A673 (cell line): Measurements from ENCODE around the gene SRD5A1. TPM values are rescaled to one million over a fixed set of nuclear protein-coding genes. Genes with fewer than 3 reads are reported as not detected.

Source experiments
- BruUV-seq: library from RNA; stranded (reverse); fragments of 400-500 nt; replicated peaks from 2 replicates; lab custom pipeline; 2021; lab: Mats Ljungman, UMichigan
- CTCF ChIA-PET: fragments of 300-600 bp; sonication (Branson Sonifier 250); formaldehyde crosslinking; loops from one replicate; lab custom pipeline; 2022; ENCODE audit warnings: antibody characterized with exemption; lab: Charles Lee
- POLR2A ChIA-PET: fragments of 300-600 bp; sonication (Branson Sonifier 250); formaldehyde crosslinking; loops from one replicate; lab custom pipeline; 2022; ENCODE audit warnings: antibody characterized with exemption; ENCODE audit not compliant: low non-redundant PET; lab: Charles Lee
- DNase-seq: peaks from one replicate; pipeline ENCODE4 v3.0.0-alpha.2; 2015; ENCODE audit warnings: low spot score
- H3K27ac ChIP-seq: fragments of 200-600 bp; sonication (generic); 2 replicates; pipeline ENCODE4 v1.5.1; 2016; ENCODE audit warnings: mixed run types, low read depth, mild to moderate bottlenecking, mixed read lengths, antibody characterized with exemption, low read length; ENCODE audit not compliant: poor library complexity, severe bottlenecking
- H3K27me3 ChIP-seq: fragments of 200-600 bp; sonication (generic); replicated peaks from 2 replicates; pipeline ENCODE4 v1.6.1; 2017; ENCODE audit warnings: mixed run types, low read depth, mild to moderate bottlenecking, mixed read lengths, antibody characterized with exemption, low read length; ENCODE audit not compliant: insufficient read depth, poor library complexity
- H3K36me3 ChIP-seq: fragments of 200-600 bp; sonication (generic); 2 replicates; pipeline ENCODE4 v1.6.1; 2016; ENCODE audit warnings: mixed run types, mild to moderate bottlenecking, mixed read lengths, antibody characterized with exemption, low read length; ENCODE audit not compliant: insufficient read depth, poor library complexity, severe bottlenecking
- H3K4me1 ChIP-seq: fragments of 200-600 bp; sonication (generic); 2 replicates; pipeline ENCODE4 v1.6.1; 2017; ENCODE audit warnings: mixed run types, mild to moderate bottlenecking, mixed read lengths, antibody characterized with exemption, low read length; ENCODE audit not compliant: insufficient read depth, poor library complexity, severe bottlenecking
- H3K4me3 ChIP-seq: fragments of 200-600 bp; sonication (generic); 2 replicates; pipeline ENCODE4 v1.5.1; 2016; ENCODE audit warnings: low read depth, mixed run types, mild to moderate bottlenecking, mixed read lengths, low read length; ENCODE audit not compliant: poor library complexity, severe bottlenecking
- H3K9me3 ChIP-seq: fragments of 200-600 bp; sonication (generic); 2 replicates; pipeline ENCODE4 v1.6.1; 2016; ENCODE audit warnings: mixed run types, low read depth, mild to moderate bottlenecking, mixed read lengths, antibody characterized with exemption, low read length; ENCODE audit not compliant: poor library complexity, severe bottlenecking
- CTCF ChIP-seq: fragments of 300-800, 200-600 bp; sonication (generic); conservative IDR thresholded peaks from 2 replicates; pipeline ENCODE4 v1.5.1; 2017; ENCODE audit warnings: low read depth, mild to moderate bottlenecking, antibody characterized with exemption, low read length, moderate library complexity, mixed read lengths
- EZH2 ChIP-seq: fragments of 200-600 bp; sonication (generic); IDR thresholded peaks from 2 replicates; pipeline ENCODE4 v1.6.1; 2017; ENCODE audit warnings: borderline replicate concordance, low read depth, mild to moderate bottlenecking, mixed read lengths, antibody characterized with exemption, low read length; ENCODE audit not compliant: poor library complexity, severe bottlenecking
- intact Hi-C: fragments of 100-400 bp; cut with micrococcal nuclease; formaldehyde crosslinking; loops from one replicate; pipeline ENCODE4 v1.10.0; 2022; ENCODE audit not compliant: unreplicated experiment
- total RNA-seq: library from RNA; stranded (reverse); gene quantifications from 2 replicates; pipeline ENCODE4 v1.2.3, GENCODE V29; 2021

Gene SRD5A1
- total RNA-seq, 1 experiment from 2014 or later: 32.0 TPM

- intact Hi-C loops: no loop called here
- BruUV-seq: no TSS peak
- H3K9me3 ChIP-seq: no peaks in the 10 kb centered on the region
- H3K27me3 ChIP-seq: peaks cover 58% of the 10 kb centered on the region
- ChIA-PET CTCF (interaction anchor here (0.6 kb wide), 1 partner anchor 1314 kb away, joined by 3 read pairs; no protein-coding TSS in a partner anchor), POLR2A (no interaction called here)
- no peak for TF ChIP-seq EZH2
- no peak for TF ChIP-seq CTCF
- H3K4me3 ChIP-seq: no peak overlapping the region
- DNase-seq: no peak
- no peaks in the 10 kb centered on the region for H3K36me3 ChIP-seq
- H3K4me1 ChIP-seq: no peaks in the 10 kb centered on the region
- no peak overlapping the region for H3K27ac ChIP-seq
Observed at GRCh38 chr5:6585168-6585567, 48.1 kb upstream of the SRD5A1 start.

GRCh38 chr5:6585939-6586646 is 47.1 kb upstream of the SRD5A1 start:
- CTCF ChIA-PET: interaction anchor here (0.6 kb wide), 1 partner anchor 8 kb away, joined by 9 read pairs; no protein-coding TSS in a partner anchor
- TF ChIP-seq CTCF (no peak), EZH2 (no peak)
- H3K4me1 ChIP-seq: no peaks in the 10 kb centered on the region
- peaks cover 50% of the 10 kb centered on the region for H3K27me3 ChIP-seq
- H3K9me3 ChIP-seq: no peaks in the 10 kb centered on the region
- no peak overlapping the region for H3K4me3 ChIP-seq
- intact Hi-C loops: no loop called here
- no TSS peak for BruUV-seq
- H3K27ac ChIP-seq: no peak overlapping the region
- H3K36me3 ChIP-seq: no peaks in the 10 kb centered on the region
- no peak for DNase-seq
- POLR2A ChIA-PET: no interaction called here

GRCh38 chr5:6586647-6587042 is 46.6 kb upstream of the SRD5A1 start:
- no peak overlapping the region for H3K4me3 ChIP-seq
- TF ChIP-seq EZH2 (no peak), CTCF (no peak)
- H3K4me1 ChIP-seq: no peaks in the 10 kb centered on the region
- CTCF ChIA-PET: interaction anchor here (0.6 kb wide), 1 partner anchor 7 kb away, joined by 9 read pairs; no protein-coding TSS in a partner anchor
- POLR2A ChIA-PET: no interaction called here
- intact Hi-C loops: no loop called here
- no peak for DNase-seq
- no peak overlapping the region for H3K27ac ChIP-seq
- H3K27me3 ChIP-seq: peaks cover 44% of the 10 kb centered on the region
- BruUV-seq: no TSS peak
- no peaks in the 10 kb centered on the region for H3K9me3 ChIP-seq
- H3K36me3 ChIP-seq: no peaks in the 10 kb centered on the region
